ENCODE results near the gene CAMK1D. TPM values are rescaled to one million over a fixed set of nuclear protein-coding genes. Genes with fewer than 3 reads are reported as not detected.
"Not testable (repeated sequence)": the region's sequence is repeated elsewhere in the genome, so short reads cannot be mapped to it uniquely, and the experiment has no call there.

Gene CAMK1D
- total RNA-seq, 1 donor from 2014 or later, result 36.3 TPM

GRCh38 chr10:12712293-12712983 lies 363.1 kb downstream of the CAMK1D start:
- Mint-ChIP-seq H3K36me3 (ENCODE audit: low read depth) (no peaks in the 10 kb centered on the region), H3K27me3 (ENCODE audit: low read depth) (no peaks in the 10 kb centered on the region), H3K4me3 (ENCODE audit: unreplicated experiment) (no peak overlapping the region), H3K4me1 (ENCODE audit: low read depth) (peaks cover 52% of the 10 kb centered on the region), H3K27ac (ENCODE audit: unreplicated experiment) (peak overlapping the region; percentile 95), H3K9me3 (ENCODE audit: low read depth) (no peaks in the 10 kb centered on the region)
- TF ChIP-seq CTCF (IDR thresholded peaks at IDR 0.05), result no peak
- DNase-seq (ENCODE audit: low spot score), result no peak

- not testable (repeated sequence) for H3K27me3 Mint-ChIP-seq (ENCODE audit: low read depth); H3K36me3 Mint-ChIP-seq (ENCODE audit: low read depth); H3K9me3 Mint-ChIP-seq (ENCODE audit: low read depth); H3K27ac Mint-ChIP-seq (ENCODE audit: unreplicated experiment); DNase-seq (ENCODE audit: low spot score); H3K4me3 Mint-ChIP-seq (ENCODE audit: unreplicated experiment)
- peak; percentile 16 for TF ChIP-seq CTCF (IDR thresholded peaks at IDR 0.05)
- H3K4me1 Mint-ChIP-seq (ENCODE audit: low read depth), result peaks cover 48% of the 10 kb centered on the region
Observed at GRCh38 chr10:12712984-12713316, 363.6 kb downstream of the CAMK1D start.

GRCh38 chr10:12716042-12716441 lies 366.7 kb downstream of the CAMK1D start:
- no peak for DNase-seq (ENCODE audit: low spot score)
- Mint-ChIP-seq H3K36me3 (ENCODE audit: low read depth) (no peaks in the 10 kb centered on the region), H3K27me3 (ENCODE audit: low read depth) (no peaks in the 10 kb centered on the region), H3K27ac (ENCODE audit: unreplicated experiment) (no peak overlapping the region), H3K9me3 (ENCODE audit: low read depth) (no peaks in the 10 kb centered on the region), H3K4me1 (ENCODE audit: low read depth) (peaks cover 42% of the 10 kb centered on the region), H3K4me3 (ENCODE audit: unreplicated experiment) (no peak overlapping the region)
- TF ChIP-seq CTCF (IDR thresholded peaks at IDR 0.05), result no peak

- Mint-ChIP-seq H3K27me3 (ENCODE audit: low read depth) (no peaks in the 10 kb centered on the region), H3K36me3 (ENCODE audit: low read depth) (peaks cover 1% of the 10 kb centered on the region), H3K4me3 (ENCODE audit: unreplicated experiment) (no peak overlapping the region), H3K9me3 (ENCODE audit: low read depth) (no peaks in the 10 kb centered on the region), H3K4me1 (ENCODE audit: low read depth) (peaks cover 30% of the 10 kb centered on the region), H3K27ac (ENCODE audit: unreplicated experiment) (no peak overlapping the region)
- TF ChIP-seq CTCF (IDR thresholded peaks at IDR 0.05), result peak; percentile 81
- no peak for DNase-seq (ENCODE audit: low spot score)
Observed at GRCh38 chr10:12717981-12718707, 368.8 kb downstream of the CAMK1D start.

- Mint-ChIP-seq H3K4me1 (ENCODE audit: low read depth) (peaks cover 30% of the 10 kb centered on the region), H3K27me3 (ENCODE audit: low read depth) (no peaks in the 10 kb centered on the region), H3K9me3 (ENCODE audit: low read depth) (no peaks in the 10 kb centered on the region), H3K4me3 (ENCODE audit: unreplicated experiment) (no peak overlapping the region), H3K27ac (ENCODE audit: unreplicated experiment) (peak overlapping the region; percentile 51), H3K36me3 (ENCODE audit: low read depth) (peaks cover 1% of the 10 kb centered on the region)
- no peak for TF ChIP-seq CTCF (IDR thresholded peaks at IDR 0.05)
- no peak for DNase-seq (ENCODE audit: low spot score)
Observed at GRCh38 chr10:12719365-12719764, 370.0 kb downstream of the CAMK1D start.
